Measurements from ENCODE around the gene LHPP.
"Not testable (repeated sequence)": the region's sequence is repeated elsewhere in the genome, so short reads cannot be mapped to it uniquely, and the experiment has no call there.

The LHPP gene

GRCh38 chr10:124537891-124538290 is 76.3 kb downstream of the LHPP start:
- DNase-seq: no peak

GRCh38 chr10:124538706-124539105 is 77.1 kb downstream of the LHPP start:
- no peak for DNase-seq

GRCh38 chr10:124539935-124540641 is 78.5 kb downstream of the LHPP start:
- peak; percentile 57 to 82 (median 69) for DNase-seq

- DNase-seq: no peak
Measured at GRCh38 chr10:124541076-124541903, 79.7 kb downstream of the LHPP start.

- DNase-seq: no peak
Measured at GRCh38 chr10:124542336-124542735, 80.7 kb downstream of the LHPP start.

GRCh38 chr10:124543146-124543545 is 81.5 kb downstream of the LHPP start:
- DNase-seq: no peak

- no peak for DNase-seq
Measured at GRCh38 chr10:124543971-124544370, 82.3 kb downstream of the LHPP start.

- DNase-seq: peak; percentile 42 to 49 (median 44)
Measured at GRCh38 chr10:124544711-124545110, 83.1 kb downstream of the LHPP start.

GRCh38 chr10:124545351-124546054 is 83.9 kb downstream of the LHPP start:
- DNase-seq: no peak

- DNase-seq: no peak
Measured at GRCh38 chr10:124546055-124546369, 84.4 kb downstream of the LHPP start.

- DNase-seq: no peak
Measured at GRCh38 chr10:124546957-124547646, 85.5 kb downstream of the LHPP start.

GRCh38 chr10:124547647-124548168 is 86.1 kb downstream of the LHPP start:
- DNase-seq: peak in 2 of 3 donors; percentile 13 to 37

- DNase-seq: not testable (repeated sequence)
Measured at GRCh38 chr10:124549171-124549570, 87.5 kb downstream of the LHPP start.

- DNase-seq: no peak
Measured at GRCh38 chr10:124550293-124551034, 88.8 kb downstream of the LHPP start.

- DNase-seq: no peak
Measured at GRCh38 chr10:124551097-124551496, 89.5 kb downstream of the LHPP start.

GRCh38 chr10:124551755-124552154 is 90.1 kb downstream of the LHPP start:
- DNase-seq: no peak

- DNase-seq: no peak
Measured at GRCh38 chr10:124552691-124553276, 91.2 kb downstream of the LHPP start.

- no peak for DNase-seq
Measured at GRCh38 chr10:124554085-124554858, 92.6 kb downstream of the LHPP start.

GRCh38 chr10:124557167-124557566 is 95.5 kb downstream of the LHPP start:
- DNase-seq: no peak

GRCh38 chr10:124557648-124558338 is 96.2 kb downstream of the LHPP start:
- DNase-seq: no peak

Data from suppressor macrophage treated with lipopolysaccharide for 1 hour (primary cell).